Aorta (tissue), 5 donors: Measurements from ENCODE around the gene SETX. TPM values are rescaled to one million over a fixed set of nuclear protein-coding genes. Genes with fewer than 3 reads are reported as not detected.

Experiments used
- ATAC-seq: fragments of 200-7000 bp; cut with Tn5 transposase; one replicate; pipeline ENCODE4 v1.9.1; 2022; ENCODE audit warnings: moderate library complexity; ENCODE audit not compliant: low FRiP score
- DNase-seq, 2 donors: peaks; one replicate each; pipeline ENCODE4 v3.0.0-alpha.2; 2020
- H3K27ac ChIP-seq, 2 donors: one replicate each; pipeline ENCODE4 v1.5.1; 2013; ENCODE audit warnings: low read length in 2 of 2, mild to moderate bottlenecking in 2 of 2, moderate library complexity in 2 of 2, control low read depth in 1 of 2, inconsistent platforms in 1 of 2, low read depth in 1 of 2
- H3K27me3 ChIP-seq, 2 donors: one replicate each; pipeline ENCODE4 v1.6.1; 2013; ENCODE audit warnings: control low read depth in 1 of 2, low read length in 1 of 2, mild to moderate bottlenecking in 1 of 2, moderate library complexity in 1 of 2; ENCODE audit not compliant: insufficient read depth in 2 of 2, control insufficient read depth in 1 of 2
- H3K36me3 ChIP-seq, 2 donors: one replicate each; pipeline ENCODE4 v1.6.1; 2013; ENCODE audit warnings: control low read depth in 1 of 2, low read length in 1 of 2, mild to moderate bottlenecking in 1 of 2; ENCODE audit not compliant: insufficient read depth in 2 of 2, control insufficient read depth in 1 of 2
- H3K4me1 ChIP-seq, 2 donors: one replicate each; pipeline ENCODE4 v1.6.1; 2013; ENCODE audit warnings: low read length in 2 of 2, control low read depth in 1 of 2, mild to moderate bottlenecking in 1 of 2, moderate library complexity in 1 of 2; ENCODE audit not compliant: insufficient read depth in 2 of 2, control insufficient read depth in 1 of 2
- H3K4me3 ChIP-seq, 2 donors: one replicate each; pipeline ENCODE4 v1.5.1; 2013; ENCODE audit warnings: low read length in 2 of 2, control low read depth in 1 of 2, mild to moderate bottlenecking in 1 of 2
- H3K9me3 ChIP-seq: one replicate; pipeline ENCODE4 v1.6.1; 2013; ENCODE audit warnings: mild to moderate bottlenecking, low read length; ENCODE audit not compliant: control insufficient read depth
- WGBS, 2 donors: extraction: QIAGEN DNeasy Blood & Tissue Kit; methylation state at CpG; one replicate each; pipeline ENCODE4 v1.1.7; 2013; 5-methylcytosine and 5-hydroxymethylcytosine counted together
- intact Hi-C, 2 donors: fragments of 100-400 bp; cut with DNase I; formaldehyde crosslinking; loops; one replicate each; pipeline versions ENCODE4 v1.14.2 to v1.15.0; 2022
- polyA plus RNA-seq, 2 donors: library from polyadenylated mRNA; stranded (reverse); fragments of 200-250 nt; gene quantifications; one replicate each; pipeline ENCODE4 v1.2.3, GENCODE V29; 2013
- total RNA-seq, 2 donors: library from RNA; stranded (reverse); fragmentation: NEBNext Ultra II Directional; extraction: Animal tissue kit (Norgen Biotek cat#: 25700); gene quantifications; one replicate each; pipeline ENCODE4 v1.2.1, GENCODE V29; 2021
- donor health status: healthy with polysubstance abuse.
- donor health status: Bipolar disorder and iron deficiency.
- donor health status: DM: no; HTN: no; CAD: no.
- donor health status: DM: no; HTN: no; CAD: no.
- donor health status: DM: yes; HTN: yes; CAD: no.

The SETX gene
- total and polyA plus RNA-seq, 4 donors, result 9.5 to 67.9 (median 35.8) TPM

- Histone ChIP-seq H3K9me3 (no peaks in the 10 kb centered on the region), H3K4me1 (no peaks in the 10 kb centered on the region), H3K4me3 (no peak overlapping the region), H3K36me3 (no peaks in the 10 kb centered on the region), H3K27ac (no peak overlapping the region), H3K27me3 (no peaks in the 10 kb centered on the region)
- WGBS, 2 donors, result 93 to 94% methylated on average over 20 of the region's 20 CpGs
- ATAC-seq (peak; percentile 33), DNase-seq (no peak)
- intact Hi-C loops, result loop anchor here (5.0 kb wide), 1 partner anchor 488 kb away; no protein-coding TSS in a partner anchor
Observed at GRCh38 chr9:132250324-132251262, 104.2 kb downstream of the SETX start.

- Histone ChIP-seq H3K36me3 (no peaks in the 10 kb centered on the region), H3K4me1 (no peaks in the 10 kb centered on the region), H3K27ac (no peak overlapping the region), H3K9me3 (no peaks in the 10 kb centered on the region), H3K27me3 (no peaks in the 10 kb centered on the region), H3K4me3 (no peak overlapping the region)
- ATAC-seq (no peak), DNase-seq (no peak)
- intact Hi-C loops, result loop anchor here (5.0 to 10.0 kb wide), 2 partner anchors 175 to 487 kb away; partner anchors contain the start of gene MED27 (in 1 of the 2)
- WGBS, 2 donors, result 88 to 89% methylated on average over 8 of the region's 8 CpGs
Observed at GRCh38 chr9:132249690-132250089, 105.1 kb downstream of the SETX start.

GRCh38 chr9:132249123-132249522 lies 105.7 kb downstream of the SETX start:
- Histone ChIP-seq H3K27ac (no peak overlapping the region), H3K9me3 (no peaks in the 10 kb centered on the region), H3K27me3 (no peaks in the 10 kb centered on the region), H3K4me3 (no peak overlapping the region), H3K36me3 (no peaks in the 10 kb centered on the region), H3K4me1 (no peaks in the 10 kb centered on the region)
- no peak for DNase-seq
- ATAC-seq, result peak; percentile 4
- WGBS, 2 donors, result 60 to 68% methylated on average over 6 of the region's 6 CpGs
- intact Hi-C loops, result loop anchor here in 1 of 2 donors (10.0 kb wide), 1 partner anchor 174 kb away; the partner anchor contains the start of gene MED27

- 65 to 74% methylated on average over 7 to 8 of the region's 8 CpGs for WGBS, 2 donors
- no peaks in the 10 kb centered on the region for H3K36me3 ChIP-seq
- H3K4me3 ChIP-seq, result no peak overlapping the region
- H3K27me3 ChIP-seq, result no peaks in the 10 kb centered on the region
- no peaks in the 10 kb centered on the region for H3K4me1 ChIP-seq
- ATAC-seq, result no peak
- intact Hi-C loops, result loop anchor here in 1 of 2 donors (10.0 kb wide), 1 partner anchor 173 kb away; the partner anchor contains the start of gene MED27
- H3K9me3 ChIP-seq, result no peaks in the 10 kb centered on the region
- no peak for DNase-seq
- H3K27ac ChIP-seq, result no peak overlapping the region
Observed at GRCh38 chr9:132247942-132248341, 106.8 kb downstream of the SETX start.

GRCh38 chr9:132245465-132245864 lies 109.3 kb downstream of the SETX start:
- DNase-seq (no peak), ATAC-seq (no peak)
- WGBS, 2 donors, result 83 to 88% methylated on average over 9 of the region's 9 CpGs
- Histone ChIP-seq H3K27me3 (no peaks in the 10 kb centered on the region), H3K36me3 (no peaks in the 10 kb centered on the region), H3K9me3 (no peaks in the 10 kb centered on the region), H3K4me3 (no peak overlapping the region), H3K27ac (no peak overlapping the region), H3K4me1 (no peaks in the 10 kb centered on the region)
- intact Hi-C loops, result loop anchor here in 1 of 2 donors (10.0 kb wide), 1 partner anchor 171 kb away; the partner anchor contains the start of gene MED27

GRCh38 chr9:132244582-132245455 lies 110.0 kb downstream of the SETX start:
- H3K36me3 ChIP-seq, result no peaks in the 10 kb centered on the region
- no peaks in the 10 kb centered on the region for H3K27me3 ChIP-seq
- peak; percentile 71 to 91 for DNase-seq
- 53 to 55% methylated on average over 19 of the region's 19 CpGs for WGBS, 2 donors
- H3K4me1 ChIP-seq, result no peaks in the 10 kb centered on the region
- no peak overlapping the region for H3K4me3 ChIP-seq
- ATAC-seq, result no peak
- intact Hi-C loops, result loop anchor here in 1 of 2 donors (10.0 kb wide), 1 partner anchor 170 kb away; the partner anchor contains the start of gene MED27
- H3K27ac ChIP-seq, result no peak overlapping the region
- H3K9me3 ChIP-seq, result no peaks in the 10 kb centered on the region

- Histone ChIP-seq H3K4me1 (no peaks in the 10 kb centered on the region), H3K9me3 (no peaks in the 10 kb centered on the region), H3K27ac (no peak overlapping the region), H3K36me3 (no peaks in the 10 kb centered on the region), H3K4me3 (no peak overlapping the region), H3K27me3 (no peaks in the 10 kb centered on the region)
- ATAC-seq (no peak), DNase-seq (peak in 1 of 2 donors; percentile 49)
- intact Hi-C loops, result loop anchor here in 1 of 2 donors (10.0 kb wide), 1 partner anchor 169 kb away; the partner anchor contains the start of gene MED27
- WGBS, 2 donors, result 92 to 94% methylated on average over 19 of the region's 19 CpGs
Observed at GRCh38 chr9:132243156-132244074, 111.4 kb downstream of the SETX start.
